HG03457 (cell line): ENCODE measurements around the gene DOCK9.
A peak's percentile ranks its signal among the peaks of the same experiment; 100 is the strongest.

Experiments
- ATAC-seq: cut with Tn5 transposase; IDR thresholded peaks from one replicate; pipeline ENCODE4 v1.9.1; 2021; ENCODE audit warnings: moderate number of reproducible peaks; ENCODE audit not compliant: unreplicated experiment

DOCK9 gene

DNA sequence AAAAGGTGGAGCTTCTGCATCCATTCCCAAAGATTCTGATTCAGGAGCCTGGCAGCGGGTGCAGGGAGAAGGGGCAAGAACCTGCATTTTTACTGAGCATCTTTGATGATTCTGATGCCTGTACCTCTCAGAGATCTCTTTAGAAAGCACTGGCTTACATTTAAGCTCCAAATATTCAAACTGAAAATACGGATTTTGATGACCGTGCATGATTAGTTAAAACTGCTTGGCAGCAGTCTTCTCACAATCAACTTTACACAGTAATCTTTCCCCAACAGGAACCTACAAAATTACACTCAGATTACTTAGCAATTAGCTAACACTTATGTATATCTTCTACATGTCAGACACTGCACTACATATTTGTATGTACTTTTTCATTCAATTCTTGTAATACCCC is 108.9 kb downstream of the DOCK9 start:
- ATAC-seq = no peak

DNA sequence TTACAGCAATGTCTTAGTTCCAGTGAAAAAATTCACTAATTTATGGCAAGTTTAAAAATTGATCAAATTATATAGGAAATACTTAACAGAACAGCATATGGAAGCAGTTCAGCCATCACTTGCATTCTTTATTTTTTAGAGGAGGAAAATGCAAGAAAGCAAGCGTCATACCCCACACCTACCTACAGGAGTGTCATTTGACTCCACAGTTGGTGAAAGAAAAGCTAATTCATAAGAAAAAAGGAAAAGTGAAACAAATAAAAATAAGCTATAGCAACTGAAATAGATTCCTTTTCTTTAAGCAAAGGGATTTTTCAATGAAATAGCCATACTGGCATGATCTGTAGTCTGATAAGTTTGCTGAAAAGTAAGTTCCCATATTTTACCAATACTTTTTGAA is 111.0 kb downstream of the DOCK9 start:
- no peak for ATAC-seq

DNA sequence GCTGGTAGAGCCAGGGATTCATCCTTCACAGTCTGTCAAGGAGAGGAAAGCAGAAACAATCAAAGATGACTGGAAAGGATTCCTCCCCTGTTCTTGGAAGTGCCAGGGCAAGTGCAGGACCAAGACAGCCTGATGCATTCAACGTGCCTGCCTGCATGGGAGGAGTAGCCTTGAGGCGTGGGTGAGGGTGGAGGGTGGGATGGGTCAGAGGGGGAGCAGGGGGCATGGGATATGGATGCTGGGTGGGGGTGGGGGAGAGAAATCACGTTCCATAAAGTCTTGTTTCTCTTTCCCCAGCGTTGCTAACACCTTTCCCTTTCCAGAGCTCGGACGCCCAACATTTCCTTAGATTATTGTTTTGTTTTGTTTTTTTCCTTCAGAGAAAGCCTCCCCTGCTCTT is 117.4 kb downstream of the DOCK9 start:
- ATAC-seq = no peak

DNA sequence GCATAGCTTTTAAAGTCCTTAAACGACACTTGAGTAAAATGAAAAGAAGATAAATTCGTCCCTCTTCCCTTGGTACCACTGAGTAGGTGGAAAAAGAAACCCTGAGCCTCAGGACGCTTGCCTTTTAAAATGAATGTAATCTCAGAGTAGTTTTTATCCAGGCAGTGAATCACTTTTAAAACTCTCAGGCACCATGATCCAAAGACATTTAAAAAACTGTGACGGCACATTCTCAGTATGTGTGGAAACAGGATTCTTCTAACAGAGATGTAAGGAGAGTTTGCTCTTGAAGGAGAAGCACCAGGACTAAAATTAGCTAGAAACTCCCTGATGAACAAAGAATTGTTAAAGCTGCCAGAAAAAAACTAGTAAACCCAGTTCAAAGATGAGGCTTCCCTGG is 119.7 kb downstream of the DOCK9 start:
- ATAC-seq = no peak

DNA sequence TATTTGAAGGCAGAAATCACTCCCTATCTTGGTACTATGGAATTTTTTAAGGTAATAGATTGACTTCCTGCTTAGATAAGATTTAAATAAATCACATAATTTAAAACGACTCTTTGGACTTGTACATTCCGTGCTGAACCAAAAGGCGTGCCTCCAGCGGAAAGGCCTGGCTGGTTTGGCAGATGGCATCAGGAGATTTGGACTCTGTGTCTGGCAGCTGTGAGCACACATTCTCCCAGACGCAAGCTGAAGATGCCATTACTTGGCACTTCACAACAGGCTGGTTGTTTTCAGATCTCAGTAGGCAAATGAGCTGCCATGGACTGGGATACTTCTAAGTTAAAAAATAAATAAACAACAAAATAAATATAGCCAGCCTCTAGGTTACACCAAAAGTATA is 120.9 kb downstream of the DOCK9 start:
- ATAC-seq = no peak

DNA sequence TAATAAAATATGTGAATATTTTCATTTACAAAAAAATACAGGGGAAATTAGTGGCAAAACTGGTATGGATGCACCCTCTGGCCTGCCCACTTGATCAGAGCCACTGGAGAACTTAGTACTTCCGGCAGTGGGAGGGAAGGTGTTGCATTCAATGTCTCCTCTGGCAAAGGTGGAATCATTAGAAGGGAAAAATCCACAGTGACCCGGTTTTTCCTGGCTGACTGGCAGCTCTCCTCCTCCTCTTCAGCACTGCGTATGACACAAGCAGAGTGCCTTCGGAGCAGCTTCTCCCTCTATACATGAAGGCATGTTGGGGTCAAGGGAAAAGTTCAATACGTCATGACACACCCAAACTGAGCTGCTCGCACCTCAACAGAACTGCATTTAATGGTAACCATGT is 123.4 kb downstream of the DOCK9 start:
- ATAC-seq = no peak

DNA sequence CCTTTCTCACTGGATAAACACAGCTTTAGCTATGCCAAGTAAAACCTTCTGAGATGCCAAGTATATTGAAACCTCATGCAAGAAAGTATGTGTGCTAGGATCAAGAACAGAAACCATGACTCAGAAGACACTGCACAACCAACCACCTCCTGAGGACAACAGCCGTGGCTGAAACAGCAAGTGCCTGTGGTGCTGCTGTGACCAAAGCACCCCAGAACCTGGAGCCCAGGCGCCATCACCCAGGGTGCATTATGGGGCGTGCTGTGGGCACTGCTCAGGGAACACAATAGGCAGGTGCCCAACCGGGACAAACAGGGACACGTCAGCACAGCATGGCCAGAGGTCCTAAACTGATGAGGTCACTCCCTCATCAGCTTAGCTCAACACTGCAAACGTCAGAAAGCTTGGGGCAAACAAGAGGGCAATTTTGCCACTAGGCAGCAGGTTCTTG is 124.1 kb downstream of the DOCK9 start:
- ATAC-seq = peak; percentile 99

DNA sequence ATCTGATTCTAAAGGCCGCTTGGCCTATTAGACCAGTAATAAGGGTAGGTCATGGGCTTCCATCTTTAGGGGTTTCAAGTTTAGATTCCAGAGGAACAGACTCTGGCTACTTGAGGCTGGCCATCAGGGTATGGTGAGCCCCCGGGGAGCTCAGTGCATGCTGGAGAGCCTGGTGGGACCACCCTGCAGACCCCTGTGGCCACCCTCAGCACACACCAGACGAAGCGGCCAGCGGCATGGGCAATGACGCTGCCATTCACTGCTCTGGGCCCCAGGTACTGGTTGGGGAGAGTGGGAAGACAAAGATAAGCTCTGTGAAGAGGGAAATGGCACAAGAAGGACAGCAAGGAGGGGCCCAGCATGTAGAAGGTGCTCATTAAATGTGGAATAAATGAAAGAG is 126.6 kb downstream of the DOCK9 start:
- ATAC-seq = no peak

DNA sequence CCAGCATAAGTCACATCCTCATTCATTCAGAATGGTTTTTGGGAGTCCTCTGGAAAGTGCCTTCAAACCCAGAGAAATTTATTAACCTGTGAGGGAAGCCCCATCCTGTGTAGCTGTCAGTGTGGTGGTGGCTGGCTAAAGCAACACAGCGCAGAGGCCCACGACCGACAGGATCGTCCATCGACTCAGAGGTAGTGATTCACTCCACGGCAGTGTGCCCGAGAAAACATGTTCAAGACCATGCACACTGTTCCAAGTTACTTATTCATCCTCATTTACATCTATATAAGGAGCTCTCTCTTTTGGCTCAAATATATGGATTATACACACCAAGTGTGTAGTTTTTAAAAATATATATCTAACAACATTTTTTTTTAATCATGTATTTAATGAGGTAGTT is 129.1 kb downstream of the DOCK9 start:
- no peak for ATAC-seq

DNA sequence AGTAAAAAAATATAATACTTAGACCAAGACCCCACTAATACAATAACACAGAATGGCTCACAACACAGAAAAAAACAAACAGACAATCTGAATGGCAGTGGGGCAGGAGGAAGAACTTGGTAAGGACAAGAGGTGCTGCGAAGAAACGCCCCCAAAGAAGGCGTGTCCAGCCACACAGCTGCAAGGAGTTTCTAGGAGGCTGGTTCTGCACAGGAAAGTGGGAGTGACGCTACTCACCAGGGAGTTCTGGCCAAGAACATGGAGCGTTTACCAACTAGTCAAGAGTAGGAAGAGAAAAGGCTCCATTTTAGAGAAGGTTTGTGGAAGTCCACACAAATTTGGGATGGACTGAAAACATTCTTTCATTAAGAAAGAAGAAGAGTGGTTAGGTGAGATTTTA is 130.1 kb downstream of the DOCK9 start:
- ATAC-seq = no peak

DNA sequence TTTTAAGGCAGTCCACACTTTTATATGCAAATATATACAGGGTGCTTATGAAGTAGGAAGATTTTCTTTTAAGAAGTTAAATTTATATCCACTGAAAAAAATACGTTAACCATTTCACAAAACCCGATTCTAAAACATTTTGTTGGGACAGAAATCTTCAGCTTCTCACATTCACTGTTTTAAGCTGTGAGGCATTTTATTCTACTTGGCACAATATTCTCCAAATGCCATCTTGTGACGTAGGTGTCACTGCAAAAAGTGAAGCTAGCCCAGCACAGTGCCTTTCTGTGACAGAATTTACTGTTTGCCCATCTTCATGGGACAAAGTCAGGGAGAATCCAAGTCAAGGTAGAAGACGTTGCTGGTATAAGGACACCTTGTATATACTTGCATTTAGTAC is 130.9 kb downstream of the DOCK9 start:
- ATAC-seq = no peak

DNA sequence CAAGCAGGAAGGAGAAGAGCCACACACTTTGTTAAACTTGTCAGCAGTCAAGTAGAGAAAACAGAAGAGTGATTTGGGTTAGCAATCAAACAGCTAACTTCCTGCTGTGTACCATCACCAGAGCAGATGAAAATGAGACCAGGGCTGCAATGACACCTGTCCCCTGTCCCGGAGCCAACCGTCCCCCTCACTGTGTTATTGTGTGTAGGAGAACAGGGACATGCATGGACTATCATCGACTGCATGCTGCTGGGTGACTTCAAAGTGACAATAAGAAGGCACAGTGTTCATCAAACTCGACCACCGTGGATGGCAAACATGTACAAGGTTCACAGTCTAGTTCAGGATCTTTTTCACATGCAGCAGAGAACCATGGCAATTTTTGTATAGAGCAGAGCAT is 131.3 kb downstream of the DOCK9 start:
- no peak for ATAC-seq

DNA sequence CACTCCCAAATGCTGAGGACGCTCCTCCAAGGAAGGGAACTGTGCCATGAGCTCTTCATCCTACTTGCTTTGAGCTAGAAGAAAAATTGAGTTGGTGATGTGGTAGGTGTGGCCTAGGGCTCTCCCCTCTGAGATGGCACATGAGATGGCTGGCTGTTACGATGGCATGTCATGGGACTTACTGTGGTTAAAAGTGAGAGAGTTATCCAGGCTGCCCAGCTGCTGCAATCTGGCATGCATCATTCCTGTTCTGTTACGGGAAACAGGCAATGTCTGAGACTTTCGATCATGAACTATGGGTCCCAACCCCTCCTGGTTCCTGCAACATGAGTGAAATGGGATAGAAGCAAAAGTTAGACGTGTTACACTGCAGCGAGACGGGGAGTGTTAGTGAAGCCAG is 132.1 kb downstream of the DOCK9 start:
- ATAC-seq = no peak

DNA sequence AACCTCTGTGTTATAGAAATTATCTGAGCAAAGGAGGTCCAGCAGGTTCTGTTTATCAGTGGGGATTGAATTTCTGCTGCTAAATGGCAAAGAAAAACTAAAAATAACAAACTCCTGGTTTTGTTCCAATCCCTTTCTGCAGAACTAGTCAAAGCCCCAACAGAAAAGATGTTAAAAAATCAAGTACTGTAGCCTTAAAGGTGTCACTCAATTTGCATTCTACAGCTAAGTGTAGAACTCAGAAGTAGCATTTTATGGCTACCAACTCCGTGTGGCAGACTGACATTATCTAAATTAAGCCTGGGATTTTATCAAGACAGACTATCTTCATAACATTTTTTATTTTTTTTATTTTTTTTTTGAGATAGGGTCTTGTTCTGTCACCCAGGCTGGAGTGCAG is 133.8 kb downstream of the DOCK9 start:
- ATAC-seq = no peak

DNA sequence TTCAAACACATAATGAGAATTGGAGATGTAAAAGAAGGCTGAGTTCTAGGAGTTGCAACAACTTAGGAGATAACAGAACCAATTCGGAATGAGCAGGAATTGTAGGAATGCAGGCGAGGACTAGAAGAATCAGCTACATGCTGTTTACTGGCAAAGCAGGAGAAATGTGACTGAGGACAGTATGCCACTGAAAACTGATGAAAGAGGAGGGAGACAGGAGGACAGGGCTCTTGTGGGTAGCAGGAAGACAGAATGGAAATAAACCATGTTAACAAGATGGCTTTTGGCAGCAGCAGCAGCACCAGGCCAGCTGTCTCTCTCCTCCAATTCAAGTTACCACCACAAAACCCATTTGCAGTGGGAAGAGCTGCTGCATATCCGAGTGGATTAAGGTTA is 134.4 kb downstream of the DOCK9 start:
- no peak for ATAC-seq

DNA sequence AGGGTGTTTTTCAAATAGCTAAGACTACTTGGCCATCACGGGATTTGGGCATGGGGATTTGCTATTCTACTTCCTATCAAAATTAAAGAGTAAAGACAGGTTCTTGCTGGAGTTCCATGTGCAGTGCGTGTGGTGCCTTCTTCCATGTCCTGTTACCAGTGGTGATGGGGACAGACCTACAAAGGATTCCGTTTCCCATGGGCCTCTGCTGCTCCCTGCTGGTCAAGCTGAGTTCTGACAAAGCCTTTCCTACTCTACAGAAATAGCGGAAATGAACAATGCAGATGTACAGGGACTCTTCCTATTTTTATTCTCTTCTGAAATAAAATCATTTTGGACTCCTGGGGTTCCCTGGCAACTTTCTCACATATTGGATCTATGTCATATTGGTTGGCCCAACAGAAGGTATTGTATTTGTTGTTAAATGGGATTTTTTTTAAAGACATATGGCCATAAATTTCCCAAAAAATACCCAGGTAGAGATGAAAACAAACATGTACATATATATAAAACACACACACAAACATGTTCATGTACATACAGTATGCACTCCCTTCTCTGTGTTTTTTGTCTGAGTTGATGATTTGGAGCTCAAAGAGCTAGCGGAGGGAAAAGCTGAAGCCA is 134.9 kb downstream of the DOCK9 start:
- ATAC-seq = no peak

DNA sequence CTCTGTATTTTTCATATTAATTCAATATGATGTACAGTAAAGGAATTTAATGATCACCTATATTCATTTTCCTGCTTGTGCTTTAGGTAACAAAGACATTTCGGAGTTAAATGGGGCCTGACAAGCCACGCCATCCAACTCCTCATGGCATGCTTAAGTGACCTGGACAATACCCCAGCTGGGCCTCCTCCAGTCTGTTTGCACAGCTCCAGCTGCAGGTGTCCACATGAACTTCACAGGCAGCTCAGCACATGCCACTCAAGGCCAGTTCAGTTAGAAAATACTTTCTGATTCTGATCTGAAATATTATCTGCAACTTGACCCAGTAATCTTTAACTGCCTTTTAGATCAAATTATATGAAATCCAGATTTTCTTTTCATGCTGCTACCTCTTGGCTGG is 135.8 kb downstream of the DOCK9 start:
- no peak for ATAC-seq

DNA sequence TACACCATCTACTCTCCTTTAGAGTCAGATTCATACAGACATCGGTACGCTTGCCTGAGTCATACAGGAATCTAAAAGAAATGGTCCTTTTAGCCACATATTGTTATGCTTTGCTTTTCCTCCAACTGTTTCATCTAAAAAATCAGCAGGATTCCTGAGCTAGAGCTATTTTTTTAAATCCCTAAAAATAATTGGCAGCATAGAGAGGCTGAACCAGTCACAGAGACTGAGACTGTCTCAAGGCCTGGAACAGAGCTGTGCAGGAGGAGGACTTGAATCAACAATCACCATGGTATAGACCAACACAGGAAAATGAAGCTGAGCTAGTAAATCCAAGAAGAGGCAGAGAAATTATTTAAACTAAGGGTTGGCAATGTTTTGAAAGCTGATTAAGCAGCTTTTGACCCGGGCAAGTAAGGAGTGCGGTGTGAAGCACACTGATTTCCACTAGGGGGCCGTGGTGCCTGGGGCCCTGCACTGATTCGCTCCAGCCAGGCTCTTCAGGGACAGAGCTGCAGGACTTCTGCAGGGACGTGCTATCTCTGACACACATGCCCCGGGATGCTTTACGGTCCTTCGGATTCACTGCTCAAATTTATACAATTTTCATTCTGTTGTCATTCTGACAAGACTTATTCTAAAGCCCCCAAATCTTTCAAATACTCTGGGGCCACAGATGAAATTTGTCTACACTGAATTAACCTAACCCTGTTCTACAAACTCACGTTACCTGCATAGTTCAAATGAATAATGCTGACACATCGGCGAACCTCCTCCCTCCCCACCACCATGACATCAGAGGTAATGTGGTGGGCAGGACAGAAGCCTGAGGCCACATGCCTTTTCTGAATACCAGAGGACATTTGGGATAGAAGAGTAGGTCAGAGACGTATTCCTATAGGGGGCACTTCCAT is 137.8 kb downstream of the DOCK9 start:
- ATAC-seq = peak; percentile 81

DNA sequence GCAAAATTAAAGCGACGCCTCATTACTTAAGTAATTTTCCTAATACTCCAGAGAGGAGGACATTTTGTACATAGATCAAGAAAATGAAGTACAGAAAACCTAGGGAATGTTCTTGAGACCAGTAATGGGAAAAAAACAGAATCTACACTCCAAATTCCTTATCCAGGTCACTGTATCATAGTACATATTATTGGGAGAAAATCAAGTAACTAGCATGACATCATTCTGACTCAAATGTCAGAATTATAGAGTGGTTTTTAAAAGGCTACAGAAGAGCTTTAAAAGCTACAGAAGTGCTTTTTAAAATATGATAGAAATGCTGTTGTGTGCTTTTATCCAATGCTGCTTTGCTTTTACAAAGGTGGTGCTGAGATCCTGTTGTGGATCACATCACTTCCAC is 139.1 kb downstream of the DOCK9 start:
- no peak for ATAC-seq

DNA sequence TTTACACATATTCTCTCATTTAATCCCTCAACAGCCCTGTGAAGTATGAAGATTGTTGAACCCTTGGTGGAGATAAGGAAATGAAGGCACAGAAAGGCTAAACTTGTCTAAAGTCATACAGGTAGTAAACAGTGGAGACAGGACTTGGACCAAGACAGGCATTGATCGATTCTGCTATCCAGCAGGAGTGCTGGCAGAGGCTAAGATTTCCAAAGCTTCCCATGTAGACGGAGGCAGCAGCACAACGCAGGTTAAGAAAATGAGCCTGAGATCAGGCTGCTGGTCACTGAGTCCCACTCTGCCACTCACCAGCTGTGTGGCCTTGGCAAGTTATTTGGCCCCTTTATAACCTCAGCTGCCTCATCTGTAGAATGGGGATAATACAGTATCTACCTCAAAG is 140.0 kb downstream of the DOCK9 start:
- no peak for ATAC-seq

DNA sequence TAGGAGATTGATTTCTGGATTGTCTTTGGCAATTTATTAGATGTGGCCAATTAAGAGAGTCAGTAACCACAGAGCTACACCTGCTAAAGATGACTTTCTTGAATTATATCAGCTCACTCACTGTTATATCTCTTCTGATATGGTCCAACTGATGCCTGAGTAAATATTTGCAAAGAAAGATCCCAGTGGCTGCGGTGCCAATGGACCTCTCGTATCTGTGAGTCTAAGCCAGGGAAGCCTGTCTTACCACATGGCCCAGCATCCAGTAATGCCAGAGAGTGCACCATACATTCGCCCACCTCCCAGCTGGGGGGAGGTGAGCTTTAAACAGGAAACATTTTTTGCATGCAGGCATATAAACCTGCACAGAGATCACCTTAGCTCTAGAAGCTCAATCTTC is 142.7 kb downstream of the DOCK9 start:
- no peak for ATAC-seq

DNA sequence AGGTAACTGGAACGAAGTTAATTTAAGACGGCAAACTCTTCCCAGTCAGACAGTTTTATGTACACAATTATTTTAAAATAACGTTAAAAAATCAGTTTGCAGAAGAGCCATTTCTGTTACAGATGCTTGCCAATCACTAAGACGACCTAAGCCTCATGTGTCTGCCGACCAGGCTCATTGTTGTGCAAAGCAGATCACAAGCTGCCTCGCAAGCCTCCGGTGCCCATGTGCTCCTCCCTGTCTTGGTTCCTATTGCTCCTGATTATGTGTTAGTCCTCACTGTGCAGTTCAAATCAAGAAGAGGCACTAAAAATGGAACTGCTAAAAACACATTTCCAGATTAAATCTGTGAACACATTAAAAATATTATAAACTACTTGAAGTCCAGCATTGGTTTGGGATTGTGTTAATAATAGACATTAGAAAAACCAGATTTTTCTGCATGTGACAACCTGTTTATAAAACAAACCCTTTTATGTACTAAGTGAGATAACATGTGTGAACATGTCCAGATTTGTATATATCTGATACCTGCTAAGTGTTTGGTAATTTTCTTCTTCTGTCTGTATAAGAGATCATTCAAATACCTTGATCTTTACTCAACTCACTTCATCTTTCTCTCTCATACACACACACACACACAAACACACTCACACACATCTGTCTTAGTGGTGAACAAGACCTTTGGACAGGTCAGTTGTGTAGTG is 143.5 kb downstream of the DOCK9 start:
- no peak for ATAC-seq
